SK-N-SH (cell line): ENCODE measurements around the gene KCNJ15. TPM values are rescaled to one million over a fixed set of nuclear protein-coding genes. Genes with fewer than 3 reads are reported as not detected.

Experiments
- CTCF ChIA-PET: fragments of 300-600, 350-600 bp; formaldehyde crosslinking; extraction: SDS; loops from one replicate; lab custom pipeline; 2021; lab: Yijun Ruan, JAX
- POLR2A ChIA-PET: fragments of 350-600 bp; sonication (Branson Sonifier 250); formaldehyde crosslinking; extraction: SDS; loops from one replicate; lab custom pipeline; 2020; ENCODE audit warnings: antibody characterized with exemption, inconsistent platforms; lab: Yijun Ruan, JAX
- DNase-seq: peaks from one replicate; pipeline ENCODE4 v3.0.0; 2012
- H2AFZ ChIP-seq: fragments of 200-600 bp; sonication (generic); 2 replicates; pipeline ENCODE4 v1.8.1; 2016; ENCODE audit warnings: antibody characterized with exemption, mild to moderate bottlenecking, low read depth
- H3F3A ChIP-seq: fragments of 200-600 bp; sonication (generic); replicated peaks from 2 replicates; pipeline ENCODE3; 2016; ENCODE audit warnings: antibody characterized with exemption, mild to moderate bottlenecking; ENCODE audit not compliant: insufficient read depth
- H3K27ac ChIP-seq, 2 experiments: fragments of 200-500 bp in 1 of 2; fragments of 200-600 bp in 1 of 2; sonication (Bioruptor generic) in 1 of 2; sonication (generic), shearing (Covaris generic) in 1 of 2; 2 replicates each; pipeline versions ENCODE4 v1.5.1 to v1.6.1; 2014 to 2016; ENCODE audit warnings: low read depth in 2 of 2, inconsistent platforms in 1 of 2, low read length in 1 of 2, mild to moderate bottlenecking in 1 of 2, mixed read lengths in 1 of 2
- H3K27me3 ChIP-seq: fragments of 200-600 bp; sonication (generic), shearing (Covaris generic); 2 replicates; pipeline ENCODE4 v1.6.1; 2016; ENCODE audit warnings: mixed run types; ENCODE audit not compliant: insufficient read depth
- H3K36me3 ChIP-seq, 2 experiments: fragments of 200-500 bp in 1 of 2; fragments of 200-600 bp in 1 of 2; sonication (Bioruptor generic) in 1 of 2; sonication (generic) in 1 of 2; replicated peaks in 1 of 2; 2 replicates each; pipeline versions ENCODE3 to v1.5.1; 2014 to 2016; ENCODE audit warnings: low read length in 1 of 2, mild to moderate bottlenecking in 1 of 2; ENCODE audit not compliant: insufficient read depth in 2 of 2, control insufficient read depth in 1 of 2
- H3K4me1 ChIP-seq, 2 experiments: fragments of 200-500 bp in 1 of 2; fragments of 200-600 bp in 1 of 2; sonication (Bioruptor generic) in 1 of 2; sonication (generic), shearing (Covaris generic) in 1 of 2; 2 replicates each; pipeline versions ENCODE4 v1.5.1 to v1.6.1; 2014 to 2016; ENCODE audit warnings: low read depth in 1 of 2, low read length in 1 of 2, mixed run types in 1 of 2; ENCODE audit not compliant: insufficient read depth in 2 of 2, control insufficient read depth in 1 of 2
- H3K4me2 ChIP-seq: fragments of 200-600 bp; sonication (generic), shearing (Covaris generic); 2 replicates; pipeline ENCODE4 v1.6.1; 2017; ENCODE audit warnings: mixed run types
- H3K4me3 ChIP-seq, 2 experiments: fragments of 200-500 bp in 1 of 2; fragments of 200-600 bp in 1 of 2; sonication (Bioruptor generic) in 1 of 2; sonication (generic), shearing (Covaris generic) in 1 of 2; 2 replicates each; pipeline versions ENCODE4 v1.5.1 to v1.8.1; 2014 to 2016; ENCODE audit warnings: low read depth in 2 of 2, inconsistent platforms in 1 of 2, low read length in 1 of 2, mild to moderate bottlenecking in 1 of 2, mixed read lengths in 1 of 2, moderate library complexity in 1 of 2
- H3K79me2 ChIP-seq: fragments of 200-600 bp; sonication (generic); 2 replicates; pipeline ENCODE4 v1.8.1; 2017; ENCODE audit warnings: mild to moderate bottlenecking; ENCODE audit not compliant: insufficient read depth
- H3K9ac ChIP-seq: fragments of 200-600 bp; sonication (generic); 2 replicates; pipeline ENCODE4 v1.6.1; 2017; ENCODE audit warnings: mixed run types
- H3K9me2 ChIP-seq: fragments of 200-600 bp; sonication (generic); 2 replicates; pipeline ENCODE4 v1.6.1; 2017; ENCODE audit warnings: mixed run types
- H3K9me3 ChIP-seq: fragments of 200-600 bp; sonication (generic); 2 replicates; pipeline ENCODE4 v1.6.1; 2017; ENCODE audit warnings: mixed run types, mild to moderate bottlenecking, moderate library complexity
- H4K20me1 ChIP-seq: fragments of 200-600 bp; sonication (generic); 2 replicates; pipeline ENCODE4 v1.6.1; 2017; ENCODE audit warnings: mild to moderate bottlenecking, mixed run types; ENCODE audit not compliant: insufficient read depth
- CHD2 ChIP-seq: fragments of 150-350 bp; IDR thresholded peaks from 2 replicates; pipeline ENCODE4 v1.6.1; 2018; ENCODE audit warnings: low read length; ENCODE audit not compliant: partially characterized antibody
- EP300 ChIP-seq, 2 experiments: IDR thresholded peaks; 2 replicates each; pipeline versions ENCODE4 v1.4.0 to v1.6.1; 2012; ENCODE audit warnings: borderline replicate concordance in 1 of 2, low read depth in 1 of 2, low read length in 1 of 2
- FOSL2 ChIP-seq: IDR thresholded peaks from 2 replicates; pipeline ENCODE4 v1.4.0; 2012; ENCODE audit warnings: low read depth, mild to moderate bottlenecking, moderate library complexity, borderline replicate concordance
- FOXJ3 ChIP-seq: sonication (generic); formaldehyde crosslinking; IDR thresholded peaks from 2 replicates; pipeline ENCODE4 v1.5.1; 2020; ENCODE audit warnings: mild to moderate bottlenecking, missing genetic modification reagents
- FOXM1 ChIP-seq: IDR thresholded peaks from 2 replicates; pipeline ENCODE4 v1.4.0; 2012; ENCODE audit warnings: low read depth, mild to moderate bottlenecking
- GABPA ChIP-seq: IDR thresholded peaks from 2 replicates; pipeline ENCODE4 v1.4.0; 2012; ENCODE audit warnings: low read depth, mild to moderate bottlenecking
- JUND ChIP-seq: IDR thresholded peaks from 2 replicates; pipeline ENCODE4 v1.4.0; 2012
- MAX ChIP-seq: IDR thresholded peaks from 2 replicates; pipeline ENCODE4 v1.4.0; 2012; ENCODE audit warnings: low read depth
- MXI1 ChIP-seq: IDR thresholded peaks from 2 replicates; pipeline ENCODE4 v1.6.1; 2012; ENCODE audit warnings: mild to moderate bottlenecking, low read depth, low read length, improper control_type of control experiment
- NFIC ChIP-seq: IDR thresholded peaks from 2 replicates; pipeline ENCODE4 v1.4.0; 2012; ENCODE audit warnings: borderline replicate concordance
- NRF1 ChIP-seq: IDR thresholded peaks from 2 replicates; pipeline ENCODE4 v1.6.1; 2012; ENCODE audit warnings: low read depth, mild to moderate bottlenecking, low read length
- POLR2AphosphoS5 ChIP-seq: IDR thresholded peaks from 2 replicates; pipeline ENCODE4 v1.6.1; 2012; ENCODE audit warnings: low read depth, low read length
- RFX5 ChIP-seq: IDR thresholded peaks from 2 replicates; pipeline ENCODE4 v1.6.1; 2012; ENCODE audit warnings: mild to moderate bottlenecking, improper control_type of control experiment, low read length
- TAF1 ChIP-seq: IDR thresholded peaks from 2 replicates; pipeline ENCODE4 v1.6.1; 2012; ENCODE audit warnings: low read depth, mild to moderate bottlenecking, low read length, moderate library complexity, borderline replicate concordance
- TEAD4 ChIP-seq: IDR thresholded peaks from 2 replicates; pipeline ENCODE4 v1.4.0; 2012; ENCODE audit warnings: mild to moderate bottlenecking, borderline replicate concordance; ENCODE audit not compliant: insufficient read depth
- USF2 ChIP-seq: fragments of 150-350 bp; IDR thresholded peaks from 2 replicates; pipeline ENCODE4 v1.6.1; 2017; ENCODE audit warnings: antibody characterized with exemption, low read length, low read depth, borderline replicate concordance
- ZBTB33 ChIP-seq: IDR thresholded peaks from 2 replicates; pipeline ENCODE4 v1.4.0; 2012; ENCODE audit warnings: low read depth, borderline replicate concordance
- WGBS: methylation state at CpG from one replicate; pipeline ENCODE4 v1.1.6; 2017; ENCODE audit warnings: low lambda C conversion rate; 5-methylcytosine and 5-hydroxymethylcytosine counted together
- polyA plus RNA-seq, 3 experiments: library from polyadenylated mRNA; depleted of rRNA; stranded (reverse); fragments of >200 nt; gene quantifications; 2 replicates each; pipeline ENCODE4 v1.2.3, GENCODE V29; 2012
- TF ChIP-seq, protein P1 (sequence below): fragments of 200-600 bp; sonication (generic); IDR thresholded peaks from 2 replicates; pipeline ENCODE4 v1.6.1; 2017; ENCODE audit warnings: antibody characterized with exemption, mild to moderate bottlenecking, moderate library complexity

KCNJ15 gene
- polyA plus RNA-seq, 1 of the 3 experiments (the other 2 are of a cell fraction) = 0.03 TPM

GRCh38 chr21:38290809-38291208 is 34.0 kb downstream of the KCNJ15 start:
- Histone ChIP-seq H3K27me3 (no peaks in the 10 kb centered on the region), H3K9me3 (no peaks in the 10 kb centered on the region), H3K9ac (no peak overlapping the region), H3K36me3 (no peaks in the 10 kb centered on the region), H3F3A (no peaks in the 10 kb centered on the region), H3K4me2 (no peak overlapping the region), H3K4me1 (no peaks in the 10 kb centered on the region), H2AFZ (no peak overlapping the region), H3K79me2 (no peaks in the 10 kb centered on the region), H4K20me1 (no peaks in the 10 kb centered on the region), H3K9me2 (no peaks in the 10 kb centered on the region), H3K4me3 (no peak overlapping the region), H3K27ac (no peak overlapping the region)
- no peak for DNase-seq
- TF ChIP-seq RFX5 (no peak), MXI1 (no peak), CHD2 (no peak), TAF1 (no peak), NRF1 (no peak), GABPA (no peak), USF2 (no peak), POLR2AphosphoS5 (no peak), TEAD4 (no peak), JUND (no peak), MAX (no peak), EP300 (IDR thresholded peaks at IDR 0.05; ENCODE audit: borderline replicate concordance in 1 of 2, low read depth in 1 of 2, low read length in 1 of 2) (no peak), FOXM1 (no peak), FOXJ3 (CRISPR knock-in tag) (no peak), NFIC (no peak), ZBTB33 (no peak), FOSL2 (no peak)
- TF ChIP-seq, protein P1, sequence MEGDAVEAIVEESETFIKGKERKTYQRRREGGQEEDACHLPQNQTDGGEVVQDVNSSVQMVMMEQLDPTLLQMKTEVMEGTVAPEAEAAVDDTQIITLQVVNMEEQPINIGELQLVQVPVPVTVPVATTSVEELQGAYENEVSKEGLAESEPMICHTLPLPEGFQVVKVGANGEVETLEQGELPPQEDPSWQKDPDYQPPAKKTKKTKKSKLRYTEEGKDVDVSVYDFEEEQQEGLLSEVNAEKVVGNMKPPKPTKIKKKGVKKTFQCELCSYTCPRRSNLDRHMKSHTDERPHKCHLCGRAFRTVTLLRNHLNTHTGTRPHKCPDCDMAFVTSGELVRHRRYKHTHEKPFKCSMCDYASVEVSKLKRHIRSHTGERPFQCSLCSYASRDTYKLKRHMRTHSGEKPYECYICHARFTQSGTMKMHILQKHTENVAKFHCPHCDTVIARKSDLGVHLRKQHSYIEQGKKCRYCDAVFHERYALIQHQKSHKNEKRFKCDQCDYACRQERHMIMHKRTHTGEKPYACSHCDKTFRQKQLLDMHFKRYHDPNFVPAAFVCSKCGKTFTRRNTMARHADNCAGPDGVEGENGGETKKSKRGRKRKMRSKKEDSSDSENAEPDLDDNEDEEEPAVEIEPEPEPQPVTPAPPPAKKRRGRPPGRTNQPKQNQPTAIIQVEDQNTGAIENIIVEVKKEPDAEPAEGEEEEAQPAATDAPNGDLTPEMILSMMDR = no peak
- CTCF ChIA-PET = no interaction called here
- WGBS = 60% methylated on average over 3 of the region's 3 CpGs
- POLR2A ChIA-PET = no interaction called here
